Skeletal muscle tissue (tissue), 4 donors: ENCODE data around the gene SLC39A2. TPM values are rescaled to one million over a fixed set of nuclear protein-coding genes. Genes with fewer than 3 reads are reported as not detected.

Experiments
- H3K27ac ChIP-seq: one replicate; pipeline ENCODE4 v1.7.0; 2013; ENCODE audit warnings: mild to moderate bottlenecking, low read depth, low read length, inconsistent platforms
- H3K27me3 ChIP-seq, 3 donors: one replicate each; pipeline ENCODE4 v1.7.0; 2013; ENCODE audit warnings: low read length in 3 of 3; ENCODE audit not compliant: control insufficient read depth in 3 of 3, insufficient read depth in 3 of 3
- H3K36me3 ChIP-seq, 3 donors: one replicate each; pipeline ENCODE4 v1.7.0; 2013; ENCODE audit warnings: low read length in 3 of 3; ENCODE audit not compliant: control insufficient read depth in 3 of 3, insufficient read depth in 3 of 3
- H3K4me1 ChIP-seq, 3 donors: one replicate each; pipeline ENCODE4 v1.7.0; 2013; ENCODE audit warnings: low read length in 3 of 3, mild to moderate bottlenecking in 3 of 3; ENCODE audit not compliant: control insufficient read depth in 3 of 3, insufficient read depth in 3 of 3
- H3K4me3 ChIP-seq, 3 donors: one replicate each; pipeline ENCODE4 v1.7.0; 2013; ENCODE audit warnings: low read length in 3 of 3
- H3K9ac ChIP-seq, 3 donors: one replicate each; pipeline ENCODE4 v1.7.0; 2013; ENCODE audit warnings: low read length in 3 of 3, mild to moderate bottlenecking in 3 of 3, moderate library complexity in 2 of 3, low read depth in 1 of 3
- H3K9me3 ChIP-seq, 3 donors: one replicate each; pipeline ENCODE4 v1.7.0; 2013; ENCODE audit warnings: low read length in 3 of 3; ENCODE audit not compliant: control insufficient read depth in 3 of 3
- total RNA-seq: library from RNA; depleted of rRNA; stranded (reverse); fragments of >200 nt; gene quantifications from one replicate; pipeline ENCODE4 v1.2.3, GENCODE V29; 2014
- donor health status: Osteomylitis.

The SLC39A2 gene
- total RNA-seq, 1 donor from 2014 or later: not detected

- Histone ChIP-seq H3K4me1 (peaks cover 45 to 53% (median 46%) of the 10 kb centered on the region in 3 donors), H3K27ac (peak overlapping the region; percentile 43)
Measured at GRCh38 chr14:21014761-21015190, 15.7 kb downstream of the SLC39A2 start.

GRCh38 chr14:21015312-21015711, 16.2 kb downstream of the SLC39A2 start:
- H3K36me3 ChIP-seq: peaks cover 36% of the 10 kb centered on the region in 3 donors
- H3K4me1 ChIP-seq: peaks cover 48 to 58% (median 48%) of the 10 kb centered on the region in 3 donors
- peak overlapping the region; percentile 43 for H3K27ac ChIP-seq
- H3K27me3 ChIP-seq: no peaks in the 10 kb centered on the region
- peak overlapping the region in 2 of 3 donors; percentile 0 to 30 for H3K4me3 ChIP-seq
- H3K9ac ChIP-seq: peak overlapping the region in 1 of 3 donors; percentile 18
- H3K9me3 ChIP-seq: no peaks in the 10 kb centered on the region

More at GRCh38 chr14:21014761-21015190, 15.7 kb downstream of the SLC39A2 start:
- H3K36me3 ChIP-seq: peaks cover 32 to 34% (median 33%) of the 10 kb centered on the region in 3 donors
- peak overlapping the region in 1 of 3 donors; percentile 18 for H3K9ac ChIP-seq
- no peaks in the 10 kb centered on the region for H3K9me3 ChIP-seq
- no peaks in the 10 kb centered on the region for H3K27me3 ChIP-seq
- H3K4me3 ChIP-seq: peak overlapping the region in 2 of 3 donors; percentile 0 to 30

DNA sequence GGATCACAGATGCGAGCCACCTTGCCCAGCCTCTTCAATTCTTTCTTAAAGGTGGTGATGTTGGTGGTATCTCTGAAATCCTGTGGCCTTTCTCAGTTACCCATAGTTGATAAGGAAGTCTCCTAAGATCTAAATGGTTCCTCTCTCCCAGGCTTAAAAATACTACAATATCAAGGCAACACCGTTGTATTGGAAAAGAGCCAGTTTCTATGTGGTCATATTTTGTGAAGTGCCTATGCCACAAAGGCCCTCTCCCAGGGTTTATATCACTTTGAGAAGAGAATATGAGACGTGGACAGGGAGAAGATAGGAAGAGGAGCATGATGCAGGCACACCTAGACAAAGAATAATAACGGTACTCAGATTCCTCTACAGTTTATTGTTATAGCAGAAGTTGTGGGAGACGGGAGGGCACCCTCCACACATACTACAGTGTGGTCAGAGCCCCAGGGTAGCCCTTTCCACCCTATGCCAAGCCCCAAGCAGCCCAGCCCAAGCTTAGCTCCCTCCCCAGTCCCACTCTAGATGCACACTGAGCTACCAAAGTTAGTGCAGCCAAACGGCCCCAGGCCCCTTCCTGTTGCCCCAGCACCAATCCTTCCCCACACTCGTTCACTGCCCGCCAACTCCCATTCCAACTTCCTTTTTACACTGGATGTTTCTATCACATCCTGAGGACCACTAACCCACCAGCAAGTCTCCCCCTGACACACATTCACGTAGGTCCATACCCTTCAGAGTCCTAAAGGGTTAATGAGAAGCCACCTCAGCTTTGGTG, 17.5 kb downstream of the SLC39A2 start:
- Histone ChIP-seq H3K27ac (no peak overlapping the region), H3K9me3 (no peaks in the 10 kb centered on the region), H3K9ac (peak overlapping the region in 1 of 3 donors; percentile 27), H3K4me3 (no peak overlapping the region), H3K4me1 (peaks cover 60 to 71% (median 61%) of the 10 kb centered on the region in 3 donors), H3K27me3 (no peaks in the 10 kb centered on the region), H3K36me3 (peaks cover 48 to 49% (median 49%) of the 10 kb centered on the region in 3 donors)

- Histone ChIP-seq H3K4me3 (peak overlapping the region in 1 of 3 donors; percentile 10), H3K9ac (peak overlapping the region in 2 of 3 donors; percentile 15 to 42), H3K9me3 (no peaks in the 10 kb centered on the region), H3K27ac (peak overlapping the region; percentile 32), H3K27me3 (no peaks in the 10 kb centered on the region), H3K4me1 (peaks cover 71 to 82% (median 71%) of the 10 kb centered on the region in 3 donors), H3K36me3 (peaks cover 54 to 60% (median 59%) of the 10 kb centered on the region in 3 donors)
Measured at GRCh38 chr14:21017528-21018245, 18.6 kb downstream of the SLC39A2 start.

DNA sequence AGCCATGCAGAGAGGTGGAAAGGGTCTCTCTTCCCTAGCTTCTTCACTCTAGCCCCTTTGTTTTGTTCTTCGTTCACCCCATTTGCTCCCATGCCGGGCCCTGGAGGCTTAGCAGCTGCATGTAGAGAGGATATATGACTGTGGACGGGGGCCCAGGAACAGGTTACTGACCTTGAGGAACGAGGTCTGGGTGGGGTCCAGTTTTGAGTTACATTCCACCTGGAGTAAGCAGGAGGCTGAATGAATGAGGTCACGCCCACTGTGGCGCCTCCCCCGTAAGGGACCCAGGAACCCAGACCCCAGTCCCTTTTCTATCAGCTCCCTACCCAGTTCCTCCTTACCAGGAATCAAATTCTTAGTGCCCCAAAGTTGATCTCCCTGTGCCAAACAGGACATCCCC, 19.2 kb downstream of the SLC39A2 start:
- Histone ChIP-seq H3K36me3 (peaks cover 59 to 65% (median 63%) of the 10 kb centered on the region in 3 donors), H3K4me3 (peak overlapping the region in 1 of 3 donors; percentile 10), H3K9ac (peak overlapping the region in 2 of 3 donors; percentile 15 to 42), H3K9me3 (no peaks in the 10 kb centered on the region), H3K4me1 (peaks cover 76 to 88% (median 77%) of the 10 kb centered on the region in 3 donors), H3K27ac (peak overlapping the region; percentile 32), H3K27me3 (no peaks in the 10 kb centered on the region)

DNA sequence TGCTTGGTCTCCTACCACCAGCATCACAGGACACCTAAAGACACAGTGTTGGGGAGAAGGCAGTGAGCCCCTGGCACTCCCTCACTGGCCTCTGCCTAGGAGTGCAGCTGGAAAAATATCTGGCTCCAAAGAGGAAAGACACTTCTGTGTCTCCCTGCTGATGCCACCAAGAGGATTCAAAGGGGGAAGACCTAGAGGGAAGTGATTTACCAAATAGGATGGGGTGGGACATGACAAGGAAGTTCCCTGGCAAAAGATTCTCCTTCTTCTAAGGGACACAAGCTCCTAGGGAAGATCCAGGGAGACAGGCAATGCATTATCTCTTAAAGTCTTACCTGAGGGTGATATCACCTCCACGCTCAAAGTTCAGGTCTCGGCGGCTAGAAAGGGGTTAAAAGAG, 19.7 kb downstream of the SLC39A2 start:
- Histone ChIP-seq H3K4me3 (peak overlapping the region in 1 of 3 donors; percentile 21), H3K9ac (peak overlapping the region in 1 of 3 donors; percentile 42), H3K36me3 (peaks cover 59 to 65% (median 63%) of the 10 kb centered on the region in 3 donors), H3K9me3 (no peaks in the 10 kb centered on the region), H3K27ac (no peak overlapping the region), H3K4me1 (peaks cover 76 to 93% (median 82%) of the 10 kb centered on the region in 3 donors), H3K27me3 (no peaks in the 10 kb centered on the region)

DNA sequence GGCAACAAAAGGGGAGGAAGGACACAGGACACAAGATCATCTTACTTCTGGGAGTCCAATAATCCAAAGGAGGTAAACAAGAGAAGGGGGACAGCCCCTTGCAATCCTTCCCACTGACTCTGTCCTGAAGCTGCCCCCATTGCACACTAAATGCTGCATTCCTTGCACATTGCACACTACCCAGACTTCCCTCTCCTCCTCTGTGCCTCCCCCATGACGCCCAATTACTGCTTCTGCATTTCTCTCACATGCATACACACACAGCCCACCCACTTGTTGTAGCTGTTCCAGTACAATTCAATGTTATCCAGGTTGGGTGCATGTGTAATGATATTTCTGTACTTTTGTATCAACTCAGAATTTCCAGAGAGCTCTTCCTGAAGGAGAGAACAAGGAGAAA, 20.3 kb downstream of the SLC39A2 start:
- H3K4me1 ChIP-seq: peaks cover 79 to 94% (median 86%) of the 10 kb centered on the region in 3 donors
- H3K27me3 ChIP-seq: no peaks in the 10 kb centered on the region
- H3K36me3 ChIP-seq: peaks cover 59 to 66% (median 63%) of the 10 kb centered on the region in 3 donors
- H3K4me3 ChIP-seq: peak overlapping the region in 1 of 3 donors; percentile 33
- H3K27ac ChIP-seq: no peak overlapping the region
- no peaks in the 10 kb centered on the region for H3K9me3 ChIP-seq
- H3K9ac ChIP-seq: peak overlapping the region in 1 of 3 donors; percentile 42

GRCh38 chr14:21020977-21021545, 22.0 kb downstream of the SLC39A2 start:
- Histone ChIP-seq H3K27ac (peak overlapping the region; percentile 9), H3K27me3 (no peaks in the 10 kb centered on the region), H3K4me1 (peaks cover 69 to 82% (median 77%) of the 10 kb centered on the region in 3 donors), H3K4me3 (no peak overlapping the region), H3K9me3 (no peaks in the 10 kb centered on the region), H3K9ac (peak overlapping the region in 2 of 3 donors; percentile 43 to 45), H3K36me3 (peaks cover 59 to 66% (median 63%) of the 10 kb centered on the region in 3 donors)

DNA sequence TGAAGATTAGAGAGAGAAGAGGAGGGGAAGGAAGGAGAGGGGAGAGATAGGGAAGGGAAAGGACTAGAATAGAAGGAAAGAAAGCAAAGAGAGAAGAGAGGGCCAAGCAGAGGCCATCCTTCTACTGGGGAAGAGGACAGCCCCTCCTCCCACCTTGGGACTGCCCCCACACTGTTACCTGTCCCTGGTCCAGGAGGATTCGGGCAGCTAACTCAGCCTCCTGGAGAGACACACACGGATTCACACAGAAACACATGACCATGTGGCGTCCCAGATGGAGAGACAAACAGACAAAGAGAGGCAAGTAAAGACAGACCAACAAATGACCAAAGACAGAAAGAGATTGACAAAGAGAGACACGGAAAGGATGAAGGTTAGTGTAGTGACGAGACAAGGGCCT, 23.6 kb downstream of the SLC39A2 start:
- H3K4me3 ChIP-seq: peak overlapping the region; percentile 73 to 93 (median 88)
- no peaks in the 10 kb centered on the region for H3K9me3 ChIP-seq
- H3K27me3 ChIP-seq: no peaks in the 10 kb centered on the region
- H3K4me1 ChIP-seq: peaks cover 70 to 82% (median 77%) of the 10 kb centered on the region in 3 donors
- H3K9ac ChIP-seq: peak overlapping the region; percentile 91 to 98 (median 94)
- H3K27ac ChIP-seq: peak overlapping the region; percentile 98
- H3K36me3 ChIP-seq: peaks cover 47 to 54% (median 51%) of the 10 kb centered on the region in 3 donors
